T-cell (primary cell): ENCODE measurements around the gene LPIN1. TPM values are rescaled to one million over a fixed set of nuclear protein-coding genes. Genes with fewer than 3 reads are reported as not detected.

Experiments
- ATAC-seq, 4 experiments: fragments of 200-7000 bp in 3 of 4; fragments of 150-1000 bp in 1 of 4; cut with Tn5 transposase; replicated peaks in 1 of 4; 1 replicate in 3 of 4; 2 replicates in 1 of 4; pipeline ENCODE4 v1.10.0; 2021; ENCODE audit warnings: moderate library complexity in 3 of 4, mild to moderate bottlenecking in 2 of 4, moderate number of reproducible peaks in 1 of 4
- CTCF ChIA-PET, 2 donors: fragments of 300-600 bp; sonication (Branson Sonifier 250); formaldehyde crosslinking; loops; one replicate each; lab custom pipeline; 2022; ENCODE audit warnings: antibody characterized with exemption in 2 of 2; lab: Charles Lee
- POLR2A ChIA-PET, 2 donors: fragments of 300-600 bp; sonication (Branson Sonifier 250); formaldehyde crosslinking; loops; one replicate each; lab custom pipeline; 2022; ENCODE audit warnings: antibody characterized with exemption in 2 of 2; lab: Charles Lee
- DNase-seq, 35 experiments: peaks; one replicate each; pipeline versions ENCODE4 v3.0.0 to v3.0.0-alpha.2; 2013 to 2023
- H3K27ac ChIP-seq: one replicate; pipeline ENCODE4 v1.5.1; 2013; ENCODE audit warnings: low read length
- H3K27me3 ChIP-seq, 2 experiments: replicated peaks in 1 of 2; 1 replicate in 1 of 2; 2 replicates in 1 of 2; pipeline versions ENCODE4 v1.6.1 to v1.7.0; 2013; ENCODE audit warnings: low read length in 1 of 2, mixed read lengths in 1 of 2; ENCODE audit not compliant: control insufficient read depth in 2 of 2, insufficient read depth in 2 of 2; ENCODE audit errors: extremely low read depth in 1 of 2
- H3K36me3 ChIP-seq, 2 donors: 1 replicate in 1 of 2; 2 replicates in 1 of 2; pipeline versions ENCODE4 v1.6.1 to v1.7.0; 2013; ENCODE audit warnings: low read length in 1 of 2; ENCODE audit not compliant: control insufficient read depth in 2 of 2, insufficient read depth in 1 of 2; ENCODE audit errors: extremely low read depth in 1 of 2
- H3K4me1 ChIP-seq, 2 experiments: 1 replicate in 1 of 2; 2 replicates in 1 of 2; pipeline versions ENCODE4 v1.6.1 to v1.7.0; 2013; ENCODE audit warnings: low read length in 2 of 2, mixed read lengths in 1 of 2; ENCODE audit not compliant: insufficient read depth in 2 of 2, control insufficient read depth in 1 of 2; ENCODE audit errors: extremely low read depth in 1 of 2
- H3K4me3 ChIP-seq, 2 donors: 1 replicate in 1 of 2; 2 replicates in 1 of 2; pipeline versions ENCODE4 v1.5.1 to v1.7.0; 2013; ENCODE audit warnings: mild to moderate bottlenecking in 2 of 2, low read length in 1 of 2, moderate library complexity in 1 of 2; ENCODE audit not compliant: control insufficient read depth in 1 of 2; ENCODE audit errors: extremely low read depth in 1 of 2
- H3K9me3 ChIP-seq: 2 replicates; pipeline ENCODE4 v1.7.0; 2013
- H3K27ac Mint-ChIP-seq, 2 donors: one replicate each; pipeline ENCODE4 v1.8.0; 2020 to 2021; ENCODE audit warnings: mild to moderate bottlenecking in 2 of 2, mixed read lengths in 2 of 2
- H3K27me3 Mint-ChIP-seq, 2 donors: one replicate each; pipeline ENCODE4 v1.8.0; 2021 to 2022; ENCODE audit warnings: mixed read lengths in 2 of 2
- H3K36me3 Mint-ChIP-seq: one replicate; pipeline ENCODE4 v1.8.0; 2021; ENCODE audit warnings: mixed read lengths
- H3K4me1 Mint-ChIP-seq, 3 donors: one replicate each; pipeline ENCODE4 v1.8.0; 2020 to 2022; ENCODE audit warnings: mixed read lengths in 3 of 3, mild to moderate bottlenecking in 1 of 3
- H3K4me3 Mint-ChIP-seq, 3 donors: one replicate each; pipeline ENCODE4 v1.8.0; 2020 to 2022; ENCODE audit warnings: mild to moderate bottlenecking in 3 of 3, mixed read lengths in 3 of 3, moderate library complexity in 3 of 3
- H3K9me3 Mint-ChIP-seq, 3 donors: one replicate each; pipeline ENCODE4 v1.8.0; 2020 to 2022; ENCODE audit warnings: mixed read lengths in 3 of 3
- WGBS: methylation state at CpG from one replicate; pipeline ENCODE4 v1.1.5; 2013; ENCODE audit warnings: missing lambda C conversion rate; ENCODE audit not compliant: insufficient coverage; 5-methylcytosine and 5-hydroxymethylcytosine counted together
- total RNA-seq, 35 experiments: library from RNA in 6 of 35; stranded (reverse) in 6 of 35; fragments of 120-200 nt in 1 of 35; gene quantifications; one replicate each; pipeline versions ENCODE4 v1.2.1 to v1.2.4 and lab custom pipeline; 2013 to 2026

Gene LPIN1
- total RNA-seq, 5 donors from 2014 or later (not counting 1 experiment from before 2014, with no cell fraction given) = 67.1 to 102 (median 88.0) TPM

DNA sequence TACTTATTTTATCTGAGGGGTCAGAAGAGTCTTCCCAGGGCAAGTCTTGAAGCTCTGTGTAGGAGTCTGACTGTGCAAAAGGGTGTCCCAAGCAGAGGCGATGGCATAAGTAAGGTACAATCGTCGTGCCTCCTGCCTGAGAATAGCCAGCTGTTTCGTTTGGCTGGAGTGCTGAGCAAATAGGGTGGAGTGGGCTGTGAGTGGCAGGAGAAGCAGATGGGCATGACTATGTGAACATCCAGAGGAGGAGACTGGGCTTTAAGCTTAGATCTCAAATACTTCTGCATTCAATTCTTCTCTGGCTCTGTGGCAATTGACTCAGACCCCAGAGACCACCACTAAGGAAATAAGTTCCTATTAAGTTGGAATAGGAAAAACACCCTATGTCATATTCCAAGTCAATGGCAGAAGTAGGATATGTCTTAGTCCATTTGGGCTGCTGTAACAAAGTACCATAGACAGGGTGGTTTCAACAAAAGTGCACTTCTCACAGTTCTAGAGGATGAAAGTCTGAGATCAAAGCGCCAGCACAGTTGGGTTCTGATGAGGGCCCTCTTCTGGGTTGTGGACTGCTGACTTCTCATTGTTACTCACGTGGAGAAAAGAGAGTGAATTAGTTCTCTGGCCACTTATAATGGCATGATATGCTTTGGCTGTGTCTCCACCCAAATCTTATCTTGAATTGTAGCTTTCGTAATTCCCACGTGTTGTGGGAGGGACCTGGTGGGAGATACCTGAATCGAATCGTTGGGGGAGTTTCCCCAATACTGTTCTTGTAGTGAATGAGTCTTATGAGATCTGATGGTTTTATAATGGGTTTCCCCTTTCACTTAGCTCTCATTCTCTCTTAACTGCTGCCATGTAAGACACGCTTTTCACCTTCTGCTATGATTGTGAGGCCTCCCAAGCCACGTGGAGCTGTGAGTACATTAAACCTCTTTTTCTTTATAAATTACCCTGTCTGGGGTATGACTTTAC is 120.2 kb downstream of the LPIN1 start:
- ChIA-PET POLR2A (no interaction called here), CTCF (interaction anchor here in 1 of 2 donors (1.3 kb wide), 1 partner anchor 1141 kb away, joined by 6 read pairs; no protein-coding TSS in a partner anchor)
- H3K27me3 Mint-ChIP-seq = no peaks in the 10 kb centered on the region
- Histone ChIP-seq H3K4me1 (peaks cover 0 to 17% of the 10 kb centered on the region in 2 experiments), H3K36me3 (no peaks in the 10 kb centered on the region), H3K27me3 (peaks cover 0 to 3% of the 10 kb centered on the region in 2 experiments), H3K9me3 (no peaks in the 10 kb centered on the region), H3K27ac (no peak overlapping the region), H3K4me3 (no peak overlapping the region)
- no peaks in the 10 kb centered on the region for H3K9me3 Mint-ChIP-seq
- peaks cover 14 to 33% (median 21%) of the 10 kb centered on the region in 3 donors for H3K4me1 Mint-ChIP-seq
- H3K4me3 Mint-ChIP-seq = no peak overlapping the region
- H3K27ac Mint-ChIP-seq = no peak overlapping the region
- DNase-seq = peak in 1 of 35 experiments; percentile 30
- no peaks in the 10 kb centered on the region for H3K36me3 Mint-ChIP-seq
- peak in 1 of 4 experiments; percentile 49 for ATAC-seq
- 78% methylated on average over 6 of the region's 12 CpGs for whole genome bisulfite sequencing

DNA sequence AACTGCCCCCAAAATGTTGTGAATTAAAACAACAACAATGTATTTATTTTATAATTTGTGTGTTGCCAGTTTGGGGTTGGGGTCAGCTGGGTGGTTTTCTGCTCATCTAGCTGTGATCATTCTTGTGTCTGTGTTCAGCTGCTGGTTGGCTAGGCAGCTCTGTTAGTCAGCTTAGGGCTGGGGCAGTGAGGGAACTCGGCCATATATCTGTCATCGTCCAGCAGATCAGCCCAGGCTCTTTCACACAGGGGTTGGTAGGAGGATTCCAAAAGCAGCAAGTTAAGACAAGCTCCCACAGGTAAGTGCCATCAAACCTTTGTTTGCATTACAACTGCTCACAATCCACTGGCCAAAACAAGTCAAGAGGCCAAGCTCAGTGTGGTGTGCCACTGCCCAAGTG is 121.5 kb downstream of the LPIN1 start:
- H3K4me1 ChIP-seq = peaks cover 0 to 14% of the 10 kb centered on the region in 2 experiments
- no peak for ATAC-seq
- Mint-ChIP-seq H3K4me1 (peaks cover 18 to 34% (median 20%) of the 10 kb centered on the region in 3 donors), H3K36me3 (no peaks in the 10 kb centered on the region), H3K27ac (no peak overlapping the region), H3K4me3 (no peak overlapping the region), H3K9me3 (no peaks in the 10 kb centered on the region), H3K27me3 (no peaks in the 10 kb centered on the region)
- H3K36me3 ChIP-seq = no peaks in the 10 kb centered on the region
- H3K9me3 ChIP-seq = no peaks in the 10 kb centered on the region
- POLR2A ChIA-PET = interaction anchor here in 1 of 2 donors (0.5 kb wide), 1 partner anchor 181 kb away, joined by 6 read pairs; no protein-coding TSS in a partner anchor
- H3K27ac ChIP-seq = no peak overlapping the region
- 100% methylated on average over 1 of the region's 2 CpGs for WGBS
- CTCF ChIA-PET = no interaction called here
- no peak for DNase-seq
- no peak overlapping the region for H3K4me3 ChIP-seq
- peaks cover 0 to 3% of the 10 kb centered on the region in 2 experiments for H3K27me3 ChIP-seq

DNA sequence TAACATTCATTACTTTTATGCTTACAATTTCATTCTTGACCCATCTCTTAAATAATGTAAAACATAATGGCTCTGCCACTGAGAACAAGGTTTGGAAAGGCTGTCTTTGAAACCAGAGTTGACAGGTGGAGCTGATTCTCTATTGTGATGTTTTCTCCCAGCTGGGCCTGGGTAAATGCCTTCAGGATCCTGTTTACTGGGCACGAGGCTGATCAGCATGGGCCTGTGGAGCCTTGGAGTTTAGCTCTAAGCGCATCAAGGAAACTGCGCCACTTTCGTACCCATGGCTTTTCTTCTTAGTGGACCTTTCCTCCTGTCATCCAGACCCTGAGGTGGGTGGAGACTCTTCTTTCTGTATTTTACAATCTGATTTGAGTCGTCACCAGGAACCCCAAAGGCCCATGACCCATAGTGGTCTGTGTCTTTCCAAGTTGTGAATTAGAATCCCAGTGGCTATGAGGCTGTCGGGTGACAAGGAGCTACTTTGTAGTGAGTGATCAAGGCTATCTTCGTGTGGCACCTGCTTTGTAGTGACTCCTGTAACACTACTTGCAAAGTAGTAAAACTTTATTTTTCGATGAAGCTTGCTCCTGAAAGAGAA is 123.1 kb downstream of the LPIN1 start:
- no peak for DNase-seq
- 90% methylated on average over 2 of the region's 8 CpGs for WGBS
- Mint-ChIP-seq H3K9me3 (no peaks in the 10 kb centered on the region), H3K27ac (no peak overlapping the region), H3K4me3 (no peak overlapping the region), H3K27me3 (no peaks in the 10 kb centered on the region), H3K36me3 (no peaks in the 10 kb centered on the region), H3K4me1 (peaks cover 8 to 24% (median 9%) of the 10 kb centered on the region in 3 donors)
- no peaks in the 10 kb centered on the region for H3K36me3 ChIP-seq
- peaks cover 0 to 3% of the 10 kb centered on the region in 2 experiments for H3K4me1 ChIP-seq
- ChIA-PET CTCF (no interaction called here), POLR2A (interaction anchor here in 1 of 2 donors (0.6 kb wide), 1 partner anchor 1029 kb away, joined by 4 read pairs; no protein-coding TSS in a partner anchor)
- no peak for ATAC-seq
- no peaks in the 10 kb centered on the region for H3K9me3 ChIP-seq
- H3K4me3 ChIP-seq = no peak overlapping the region
- H3K27ac ChIP-seq = no peak overlapping the region
- H3K27me3 ChIP-seq = no peaks in the 10 kb centered on the region

DNA sequence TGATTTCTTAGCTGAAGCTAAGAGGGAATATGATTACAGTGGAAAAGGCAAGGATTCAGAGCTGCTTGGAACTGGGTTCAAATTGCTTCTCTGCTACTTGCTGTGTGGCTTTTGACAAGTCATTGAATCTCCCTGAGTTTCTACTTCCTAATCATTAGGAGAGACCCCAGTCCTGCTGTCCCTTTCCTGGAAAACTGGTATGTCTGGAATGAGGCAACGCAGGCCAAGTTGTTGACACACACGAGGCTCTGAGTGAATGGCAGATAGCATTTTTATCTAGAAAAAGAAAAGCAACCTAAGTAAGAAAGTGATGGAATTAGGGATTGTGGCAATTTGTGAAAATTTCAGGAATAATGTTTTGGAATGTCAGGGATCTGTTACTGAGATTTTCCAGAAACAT is 123.6 kb downstream of the LPIN1 start:
- H3K27me3 Mint-ChIP-seq = no peaks in the 10 kb centered on the region
- ATAC-seq = no peak
- no peak overlapping the region for H3K27ac Mint-ChIP-seq
- 43% methylated on average over 1 of the region's 2 CpGs for WGBS
- DNase-seq = no peak
- H3K4me3 Mint-ChIP-seq = no peak overlapping the region
- no peaks in the 10 kb centered on the region for H3K36me3 Mint-ChIP-seq
- no peaks in the 10 kb centered on the region for H3K36me3 ChIP-seq
- H3K27me3 ChIP-seq = no peaks in the 10 kb centered on the region
- no peak overlapping the region for H3K4me3 ChIP-seq
- ChIA-PET CTCF (no interaction called here), POLR2A (interaction anchor here in 1 of 2 donors (0.6 kb wide), 1 partner anchor 1030 kb away, joined by 4 read pairs; no protein-coding TSS in a partner anchor)
- no peaks in the 10 kb centered on the region for H3K9me3 Mint-ChIP-seq
- no peaks in the 10 kb centered on the region for H3K9me3 ChIP-seq
- no peak overlapping the region for H3K27ac ChIP-seq
- peaks cover 8 to 21% (median 9%) of the 10 kb centered on the region in 3 donors for H3K4me1 Mint-ChIP-seq
- peaks cover 0 to 3% of the 10 kb centered on the region in 2 experiments for H3K4me1 ChIP-seq

DNA sequence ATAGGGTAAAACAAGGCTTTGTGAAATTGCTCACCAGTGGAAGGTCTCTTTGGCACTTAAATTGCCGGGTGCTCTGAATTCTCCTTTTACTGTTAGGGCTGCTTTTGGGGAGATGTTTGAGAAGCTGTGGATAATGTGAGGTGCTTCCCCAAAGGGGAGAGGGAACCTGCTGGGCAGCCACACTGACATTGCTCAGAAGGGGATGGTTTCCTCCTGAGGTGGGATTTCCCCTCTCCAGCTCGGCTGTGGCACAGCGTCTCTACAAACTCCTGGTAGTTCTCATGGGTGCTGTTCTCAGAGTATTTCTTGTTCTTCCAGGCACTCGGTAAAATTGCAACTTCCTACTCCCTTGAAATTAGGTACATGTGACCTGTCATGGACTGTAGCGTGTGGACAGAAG is 124.2 kb downstream of the LPIN1 start:
- Histone ChIP-seq H3K36me3 (no peaks in the 10 kb centered on the region), H3K4me1 (peaks cover 0 to under 1% of the 10 kb centered on the region in 2 experiments), H3K9me3 (no peaks in the 10 kb centered on the region), H3K27ac (no peak overlapping the region), H3K27me3 (no peaks in the 10 kb centered on the region), H3K4me3 (no peak overlapping the region)
- ChIA-PET CTCF (no interaction called here), POLR2A (no interaction called here)
- H3K9me3 Mint-ChIP-seq = no peaks in the 10 kb centered on the region
- H3K36me3 Mint-ChIP-seq = no peaks in the 10 kb centered on the region
- DNase-seq (no peak), ATAC-seq (no peak)
- H3K27me3 Mint-ChIP-seq = no peaks in the 10 kb centered on the region
- H3K4me1 Mint-ChIP-seq = peaks cover 8 to 21% (median 9%) of the 10 kb centered on the region in 3 donors
- no peak overlapping the region for H3K4me3 Mint-ChIP-seq
- H3K27ac Mint-ChIP-seq = no peak overlapping the region
- 67% methylated on average over 4 of the region's 5 CpGs for WGBS

DNA sequence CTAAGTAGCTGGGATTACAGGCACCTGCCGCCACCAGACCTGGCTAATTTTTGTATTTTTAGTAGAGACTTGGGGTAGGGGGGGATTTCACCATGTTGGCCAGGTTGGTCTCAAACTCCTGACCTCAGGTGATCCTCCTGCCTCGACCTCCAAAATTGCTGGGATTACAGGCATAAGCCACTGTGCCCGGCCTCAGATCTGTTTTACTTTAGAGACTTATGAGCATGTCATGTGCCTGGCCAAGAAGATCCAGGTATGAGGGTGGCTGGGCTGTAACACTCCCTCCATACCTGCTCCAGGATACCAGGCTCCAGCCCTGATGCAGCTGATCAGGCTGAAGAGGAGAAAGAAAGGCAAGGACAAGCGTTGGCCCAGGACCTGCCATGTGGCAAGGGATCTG is 125.0 kb downstream of the LPIN1 start:
- Mint-ChIP-seq H3K27ac (no peak overlapping the region), H3K36me3 (no peaks in the 10 kb centered on the region), H3K4me3 (no peak overlapping the region), H3K9me3 (no peaks in the 10 kb centered on the region), H3K27me3 (no peaks in the 10 kb centered on the region), H3K4me1 (peaks cover 8 to 18% (median 9%) of the 10 kb centered on the region in 3 donors)
- Histone ChIP-seq H3K36me3 (no peaks in the 10 kb centered on the region), H3K27ac (no peak overlapping the region), H3K4me1 (no peaks in the 10 kb centered on the region), H3K4me3 (no peak overlapping the region), H3K27me3 (peaks cover 0 to 2% of the 10 kb centered on the region in 2 experiments), H3K9me3 (no peaks in the 10 kb centered on the region)
- DNase-seq = no peak
- ChIA-PET CTCF (interaction anchor here in 1 of 2 donors (0.7 kb wide), 1 partner anchor 500 kb away, joined by 3 read pairs; no protein-coding TSS in a partner anchor), POLR2A (no interaction called here)
- no peak for ATAC-seq
- 100% methylated on average over 1 of the region's 4 CpGs for WGBS
